ENCODE results near the gene ANAPC10.

GRCh38 chr4:144968606-144969005 is 129.4 kb downstream of the ANAPC10 start:
- TF ChIP-seq CTCF (IDR thresholded peaks at IDR 0.05), result no peak
- TF ChIP-seq POLR2A (IDR thresholded peaks at IDR 0.05), result no peak
